SW 1271 (cell line): ENCODE measurements around the gene OPHN1.
A peak's percentile ranks its signal among the peaks of the same experiment; 100 is the strongest.
"Not testable (repeated sequence)": the region's sequence is repeated elsewhere in the genome, so short reads cannot be mapped to it uniquely, and the experiment has no call there.

Source experiments
- DNase-seq, 2 experiments: peaks; one replicate each; lab custom pipeline; 2025; lab: John Stamatoyannopoulos, UW

The OPHN1 gene

DNA sequence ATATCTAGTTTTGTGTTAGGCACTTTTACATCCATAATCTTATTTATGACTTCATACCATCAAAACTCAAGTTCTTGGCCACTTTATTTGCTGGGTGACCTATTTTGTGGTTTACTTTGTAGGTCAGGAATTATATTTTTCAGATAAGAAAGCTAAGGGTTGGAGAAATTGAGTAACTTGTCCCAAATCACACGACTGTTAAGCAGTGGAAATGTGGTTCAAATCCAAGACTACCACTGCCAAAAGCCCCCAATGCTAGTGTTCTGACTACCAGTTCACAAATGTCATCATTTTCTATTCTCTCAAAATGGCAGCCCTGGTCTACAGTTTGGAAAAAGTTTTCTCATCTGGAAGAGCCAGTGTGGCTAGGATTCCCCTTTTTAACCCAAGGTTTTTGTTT lies 74.6 kb downstream of the OPHN1 start:
- DNase-seq: no peak

DNA sequence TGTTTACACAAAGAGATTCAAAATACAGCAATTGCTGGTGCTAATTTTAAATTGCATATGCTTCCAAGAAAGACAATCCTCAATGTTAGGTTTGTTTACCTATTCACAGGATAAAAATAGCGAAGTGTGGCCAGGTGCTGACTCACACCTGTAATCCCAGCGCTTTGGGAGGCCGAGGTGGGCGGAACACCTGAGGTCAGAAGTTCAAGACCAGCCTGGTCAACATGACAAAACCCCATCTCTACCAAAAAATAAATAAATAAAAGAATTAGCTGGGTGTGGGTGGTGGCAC lies 77.7 kb downstream of the OPHN1 start:
- no peak for DNase-seq

DNA sequence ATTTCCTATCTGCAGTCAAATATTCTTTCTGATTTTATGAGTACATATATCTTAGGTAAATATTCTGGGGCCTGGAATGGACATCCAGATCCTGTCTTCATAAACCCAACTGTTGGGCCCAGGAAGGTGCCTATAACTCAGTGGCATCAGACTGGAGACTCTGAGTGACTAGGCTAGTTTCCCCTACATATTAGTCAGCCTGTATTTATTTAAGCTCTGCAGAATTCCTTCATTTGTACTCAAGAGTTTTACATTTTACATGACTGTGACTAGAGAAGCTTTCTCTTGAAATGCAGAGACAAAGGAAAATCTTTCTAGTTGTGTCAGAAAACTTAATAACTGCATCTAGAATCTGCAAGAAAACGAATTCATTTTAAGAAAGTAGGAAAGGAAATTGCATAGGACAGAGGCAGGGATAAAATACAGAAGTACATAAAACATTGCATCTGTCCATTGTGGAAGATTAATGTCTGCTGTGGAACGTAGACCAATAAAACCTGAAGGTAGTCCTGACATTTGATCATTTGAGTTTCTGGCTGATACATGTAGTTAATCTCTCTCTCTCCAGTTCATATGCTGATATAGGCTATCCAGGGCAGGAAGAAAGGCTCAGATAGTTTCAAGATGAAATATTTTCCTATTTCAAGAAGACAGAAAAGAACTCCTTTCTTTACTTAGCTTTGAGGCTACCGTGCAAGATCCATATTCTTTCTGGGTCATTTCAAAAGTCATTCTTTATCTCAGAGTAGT lies 78.2 kb downstream of the OPHN1 start:
- no peak for DNase-seq

DNA sequence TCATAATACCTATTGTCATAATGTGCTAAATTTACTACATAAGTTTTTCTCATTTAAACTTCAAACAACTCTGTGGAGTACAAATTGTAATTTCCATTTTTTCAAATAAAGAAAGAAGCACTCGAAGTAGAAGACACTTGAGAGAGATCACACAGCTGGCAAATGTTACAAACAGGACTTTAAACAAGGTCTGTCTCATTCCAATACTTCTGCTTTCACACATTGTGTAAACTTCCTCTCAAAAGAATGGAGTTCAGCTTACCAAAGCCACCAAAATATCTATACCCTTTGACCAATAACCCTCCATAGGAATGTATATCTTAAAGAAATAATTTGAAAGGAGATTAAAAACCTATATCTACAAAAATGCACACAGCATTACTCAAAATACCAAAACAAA lies 88.3 kb downstream of the OPHN1 start:
- DNase-seq: no peak

DNA sequence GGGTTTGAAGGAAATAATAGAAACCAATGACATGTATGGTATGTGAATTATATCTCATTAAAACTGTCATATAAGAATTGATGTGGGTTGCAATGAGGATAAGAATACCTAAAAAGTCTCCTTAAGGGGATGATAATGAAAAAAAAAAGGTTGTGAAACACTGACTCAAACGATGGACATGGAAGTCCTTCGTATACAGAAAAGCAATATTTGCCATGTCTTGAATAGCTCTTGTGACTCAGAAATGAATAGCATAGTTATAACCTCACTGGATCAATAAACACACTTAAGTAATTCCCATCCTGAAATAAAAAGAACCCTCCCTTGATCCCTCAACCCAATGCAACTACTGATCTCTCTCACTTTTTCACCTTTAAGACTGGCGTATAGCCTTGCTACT lies 89.7 kb downstream of the OPHN1 start:
- DNase-seq: no peak

DNA sequence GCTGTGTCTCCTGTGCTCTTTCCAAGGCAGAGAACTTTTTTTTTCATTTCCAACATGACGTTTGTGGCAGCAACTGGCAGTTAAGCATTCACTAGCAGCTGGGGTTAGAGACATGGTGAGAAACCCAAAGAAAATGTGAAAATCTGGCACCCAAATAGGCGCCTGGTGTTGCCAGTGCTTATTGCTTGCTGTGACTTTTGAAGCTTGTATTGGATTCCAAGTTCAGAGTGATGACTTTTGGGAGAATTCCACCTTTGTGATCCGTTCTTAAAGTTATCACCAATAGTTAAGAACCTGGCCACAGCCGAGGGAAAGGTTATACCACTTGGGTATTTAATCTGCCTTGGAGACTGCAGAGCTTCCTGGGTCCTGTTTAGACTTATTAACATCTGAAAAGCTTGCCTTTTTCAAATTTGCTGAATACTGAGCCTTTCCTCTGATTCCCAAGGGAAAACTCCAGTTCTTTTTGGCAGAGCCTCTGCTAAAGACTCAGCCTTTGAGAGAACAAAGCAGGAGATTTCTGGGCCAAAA lies 101.0 kb downstream of the OPHN1 start:
- DNase-seq: no peak

DNA sequence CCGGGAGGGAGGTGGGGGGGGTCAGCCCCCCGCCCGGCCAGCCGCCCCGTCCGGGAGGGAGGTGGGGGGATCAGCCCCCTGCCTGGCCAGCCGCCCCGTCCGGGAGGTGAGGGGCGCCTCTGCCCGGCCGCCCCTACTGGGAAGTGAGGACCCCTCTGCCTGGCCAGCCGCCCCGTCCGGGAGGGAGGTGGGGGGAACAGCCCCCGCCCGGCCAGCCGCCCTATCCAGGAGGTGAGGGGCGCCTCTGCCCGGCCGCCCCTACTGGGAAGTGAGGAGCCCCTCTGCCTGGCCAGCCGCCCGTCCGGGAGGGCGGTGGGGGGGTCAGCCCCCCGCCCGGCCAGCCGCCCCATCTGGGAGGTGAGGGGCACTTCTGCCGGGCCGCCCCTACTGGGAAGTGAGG lies 106.5 kb downstream of the OPHN1 start:
- DNase-seq: not testable (repeated sequence)

DNA sequence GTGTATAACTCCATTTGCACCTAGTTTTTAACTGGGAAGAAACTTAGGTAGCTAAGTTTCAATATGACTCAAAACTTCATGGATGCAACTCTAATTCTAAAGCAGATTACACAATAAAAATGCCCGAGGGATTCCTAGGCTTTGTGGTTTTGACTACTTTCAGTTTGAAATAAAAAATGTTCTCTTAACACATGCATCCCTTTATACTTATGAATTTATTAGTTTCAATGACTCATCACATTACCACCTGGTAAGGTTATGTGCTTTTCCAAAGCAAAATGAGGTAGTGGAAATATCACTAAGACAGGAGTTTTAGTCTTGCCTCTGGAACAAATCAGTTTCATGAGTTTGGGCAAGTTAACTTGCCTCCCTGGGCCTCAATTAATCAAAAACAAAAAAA lies 125.5 kb downstream of the OPHN1 start:
- peak; percentile 0 to 9 for DNase-seq

DNA sequence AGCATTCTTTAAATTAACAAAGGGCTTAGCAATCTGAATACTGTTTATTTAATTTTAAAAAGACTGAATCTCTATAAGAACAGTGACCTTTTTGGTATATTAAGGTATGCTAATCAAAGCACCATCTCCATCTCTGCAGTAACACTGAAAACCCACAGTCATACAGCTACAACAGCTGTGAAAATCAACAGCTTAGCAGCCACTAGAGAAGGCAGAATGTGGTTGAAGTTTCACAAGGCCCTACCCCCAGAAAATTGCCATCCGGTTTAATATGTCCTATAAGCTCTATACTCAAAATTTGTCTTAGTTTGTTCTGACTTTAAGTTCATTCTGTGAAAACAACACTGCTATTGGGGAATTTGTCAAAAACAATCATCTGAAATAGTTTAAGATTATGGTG lies 128.7 kb downstream of the OPHN1 start:
- DNase-seq: no peak

DNA sequence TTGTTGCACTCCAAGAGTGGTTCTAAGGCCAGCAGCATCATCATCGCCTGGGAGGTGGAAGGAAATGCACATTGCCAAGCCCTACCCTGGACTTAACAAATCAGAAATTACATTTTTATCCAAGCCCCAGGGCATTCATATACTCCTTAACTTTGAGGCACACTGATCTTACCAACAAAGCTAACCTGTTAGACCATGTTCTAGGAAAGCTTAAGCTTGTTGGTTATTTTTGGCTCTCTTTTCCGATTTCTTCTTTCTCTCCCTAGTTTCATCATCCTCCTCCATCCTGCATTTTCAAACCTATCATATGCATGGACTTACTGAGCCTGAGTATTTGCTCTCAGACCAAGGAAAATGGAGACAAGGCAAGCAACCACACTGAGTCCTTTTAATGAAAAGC lies 133.4 kb downstream of the OPHN1 start:
- DNase-seq: no peak

DNA sequence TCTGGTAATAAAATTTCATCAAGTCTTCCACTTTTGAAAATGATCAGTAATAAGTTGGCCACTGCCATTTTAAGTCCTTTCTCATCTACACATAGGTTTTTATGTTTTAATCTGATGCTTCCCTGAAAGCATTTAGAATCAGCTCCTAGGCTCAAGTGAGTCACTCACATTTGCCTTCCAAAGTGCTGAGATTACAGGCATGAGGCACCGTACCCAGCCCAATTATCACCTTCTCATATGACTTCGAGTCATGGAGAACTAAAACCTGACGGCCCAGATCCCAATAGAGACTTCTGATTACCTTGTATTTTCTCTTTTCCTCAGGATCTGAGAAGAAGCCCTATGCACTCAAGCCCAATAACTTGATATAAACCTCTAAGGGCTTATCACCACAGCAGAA lies 140.8 kb downstream of the OPHN1 start:
- DNase-seq: no peak

DNA sequence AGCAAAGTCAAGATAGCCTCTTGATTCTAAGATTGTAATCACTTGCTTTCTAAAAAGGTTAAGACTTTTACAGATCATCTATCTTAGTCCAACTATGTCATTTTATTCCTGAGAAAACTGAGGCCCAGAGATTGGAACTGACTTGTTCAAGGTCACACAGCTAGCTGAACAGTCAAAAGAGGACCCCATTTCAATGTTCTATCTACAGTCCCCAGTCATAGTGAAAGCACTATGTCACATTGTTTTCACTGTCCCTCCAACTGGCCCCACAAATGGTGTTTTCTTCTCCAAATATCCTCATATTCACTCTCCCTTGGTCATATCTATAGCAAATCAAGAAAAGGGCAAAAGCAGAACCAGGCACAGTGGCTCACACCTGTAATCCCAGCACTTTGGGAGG lies 145.2 kb downstream of the OPHN1 start:
- DNase-seq: no peak

DNA sequence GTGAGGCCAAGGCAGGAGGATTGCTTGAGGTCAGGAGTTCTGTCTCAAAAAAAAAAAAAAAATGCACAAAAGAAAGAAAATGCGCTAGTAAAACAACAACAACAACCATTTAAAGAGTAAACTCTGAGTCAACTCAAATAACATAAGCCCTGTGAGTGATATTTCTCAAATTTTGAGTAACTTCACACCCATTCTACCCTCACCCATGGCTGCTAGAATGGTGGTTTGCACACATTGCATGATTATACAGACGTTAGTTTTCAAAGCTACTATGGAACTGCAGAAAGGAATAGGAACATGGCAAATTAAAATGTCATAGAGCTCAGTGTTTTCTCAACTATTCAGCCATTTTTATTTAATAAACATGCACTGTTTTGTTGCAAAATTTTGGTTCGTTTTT lies 145.9 kb downstream of the OPHN1 start:
- no peak for DNase-seq

DNA sequence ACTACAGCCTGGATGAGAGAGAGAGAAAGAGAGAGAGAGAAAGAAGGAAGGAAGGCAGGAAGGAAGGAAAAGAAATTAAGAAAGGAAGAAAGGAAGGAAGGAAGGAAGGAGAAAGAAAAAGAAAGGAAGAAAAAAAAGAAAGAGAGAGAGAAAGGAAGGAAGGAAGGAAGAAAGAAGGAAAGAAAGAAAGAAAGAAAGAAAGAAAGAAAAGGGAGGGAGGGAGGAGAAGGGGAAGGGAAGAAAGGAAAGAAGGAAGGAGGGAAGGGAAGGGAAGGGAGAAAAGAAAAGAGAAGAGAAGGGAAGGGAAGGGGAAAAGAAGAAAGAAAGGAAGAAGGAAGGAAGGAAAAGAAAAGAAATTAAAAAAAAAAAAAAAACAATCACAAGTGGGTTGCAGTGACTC lies 146.3 kb downstream of the OPHN1 start:
- DNase-seq: no peak

DNA sequence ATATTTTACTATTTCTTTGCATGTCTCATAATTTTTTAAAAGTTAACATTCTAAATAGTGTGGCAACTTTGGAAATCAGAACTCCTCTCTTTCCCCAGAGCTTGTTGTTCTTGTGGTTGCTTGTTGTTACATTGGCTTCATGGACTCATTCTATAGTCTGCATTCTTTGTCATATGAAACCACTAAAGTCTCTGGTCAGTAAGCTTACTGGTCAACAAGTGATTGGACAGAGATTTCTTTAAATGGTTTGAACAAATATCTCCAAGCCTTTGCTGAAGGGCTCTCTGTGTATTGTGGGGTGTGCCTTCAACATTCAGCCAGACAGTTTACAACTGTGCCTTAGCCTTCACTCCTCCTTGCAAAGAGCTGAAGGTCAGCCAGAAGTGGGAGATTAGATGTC lies 147.2 kb downstream of the OPHN1 start:
- no peak for DNase-seq

DNA sequence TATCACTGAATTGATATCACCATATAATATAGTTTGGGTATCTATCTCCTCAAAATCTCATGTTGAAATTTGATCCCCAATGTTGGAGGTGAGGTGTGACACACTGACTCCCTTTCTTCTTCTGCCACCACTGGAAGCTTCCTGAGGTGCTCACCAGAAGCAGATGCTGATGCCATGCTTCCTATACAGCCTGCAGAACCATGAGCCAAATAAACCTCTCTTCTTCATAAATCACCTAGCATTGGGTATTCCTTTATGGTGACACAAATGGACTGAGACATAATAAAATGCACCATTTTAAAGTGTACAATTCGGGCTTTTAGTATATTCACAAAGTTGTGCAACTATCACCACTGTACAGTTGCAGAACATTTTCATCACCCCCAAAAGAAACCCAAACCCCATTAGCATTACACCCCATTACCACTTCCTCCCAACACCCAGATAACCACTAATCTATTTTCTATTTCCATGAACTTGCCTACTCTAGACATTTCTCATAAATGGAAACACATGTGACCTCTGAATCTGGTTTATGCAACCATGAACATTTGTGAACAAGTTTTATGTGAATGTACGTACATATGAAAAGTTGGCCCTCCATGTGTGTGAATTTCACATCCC lies 148.9 kb downstream of the OPHN1 start:
- DNase-seq: no peak

DNA sequence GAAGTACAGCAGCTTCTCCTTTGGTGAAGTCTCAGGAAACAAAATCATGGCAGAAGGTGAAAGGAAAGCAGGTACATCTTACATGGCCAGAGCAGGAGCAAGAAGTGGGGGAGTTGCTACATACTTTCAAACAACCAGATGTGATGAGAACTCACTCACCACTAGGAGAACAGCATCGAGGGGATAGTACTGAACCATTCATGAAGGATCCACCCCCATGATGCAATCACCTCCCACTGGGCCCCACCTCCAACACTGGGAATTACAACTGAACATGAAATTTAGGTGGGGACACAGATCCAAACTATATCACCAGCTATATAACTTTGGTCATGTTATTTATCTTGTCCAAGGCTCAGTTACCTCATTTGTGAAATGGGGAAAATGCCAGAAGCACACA lies 159.4 kb downstream of the OPHN1 start:
- no peak for DNase-seq

DNA sequence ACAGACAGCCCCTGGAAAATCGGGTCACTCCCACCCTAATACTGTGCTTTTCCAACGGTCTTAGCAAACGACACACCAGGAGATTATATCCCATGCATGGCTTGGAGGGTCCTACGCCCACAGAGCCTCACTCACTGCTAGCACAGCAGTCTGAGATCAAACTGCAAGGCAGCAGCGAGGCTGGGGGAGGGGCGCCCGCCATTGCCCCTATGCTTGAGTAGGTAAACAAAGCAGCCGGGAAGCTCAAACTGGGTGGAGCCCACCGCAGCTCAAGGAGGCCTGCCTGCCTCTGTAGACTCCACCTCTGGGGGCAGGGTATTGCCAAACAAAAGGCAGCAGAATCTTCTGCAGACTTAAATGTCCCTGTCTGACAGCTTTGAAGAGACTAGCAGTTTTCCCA lies 168.5 kb downstream of the OPHN1 start:
- not testable (repeated sequence) for DNase-seq

DNA sequence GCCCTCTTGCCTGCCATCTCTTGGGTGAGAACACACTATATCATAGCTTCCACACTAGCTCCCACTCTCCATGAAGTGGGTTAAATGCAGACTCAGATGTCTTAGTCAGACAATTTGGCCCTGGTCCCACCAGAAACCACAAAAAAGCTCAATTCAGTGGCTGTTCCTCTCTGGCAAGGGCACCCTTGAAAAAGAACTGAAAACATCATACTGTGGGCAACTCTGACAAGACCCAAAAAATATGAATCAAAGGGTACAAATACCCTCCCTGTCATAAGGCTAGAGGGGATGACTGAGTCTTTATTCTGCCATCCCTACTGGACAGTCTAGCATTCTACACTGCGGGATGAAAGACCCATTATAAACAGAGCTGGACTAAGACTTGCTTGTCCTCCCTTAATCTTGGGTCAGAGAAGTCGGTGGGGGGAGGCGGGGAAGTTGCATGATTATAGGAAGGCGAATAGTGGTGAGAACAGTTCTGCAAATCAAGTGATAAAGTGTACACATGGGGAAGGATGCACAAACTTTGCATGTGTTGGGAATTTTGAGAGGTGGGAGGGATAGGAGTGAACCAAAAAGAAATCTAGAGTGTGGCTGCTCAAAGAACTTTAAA lies 172.1 kb downstream of the OPHN1 start:
- no peak for DNase-seq

DNA sequence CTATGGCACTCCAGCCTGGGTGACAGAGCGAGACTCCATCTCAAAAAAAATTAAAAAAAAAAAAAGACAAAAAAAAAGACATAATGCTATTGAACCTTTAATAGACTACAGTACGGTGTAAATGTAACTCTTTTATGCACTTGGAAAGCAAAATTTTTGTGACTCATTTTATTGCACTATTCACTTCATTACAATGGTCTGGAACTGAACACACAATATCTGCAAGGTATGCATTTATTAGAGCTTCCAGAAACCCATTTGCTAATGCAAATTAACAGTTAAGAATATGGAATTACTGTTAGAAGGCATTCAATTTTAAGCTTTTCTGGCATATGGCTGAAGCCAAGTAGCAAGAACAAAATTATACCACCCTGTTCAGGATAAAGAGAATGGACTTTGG lies 176.3 kb downstream of the OPHN1 start:
- no peak for DNase-seq

DNA sequence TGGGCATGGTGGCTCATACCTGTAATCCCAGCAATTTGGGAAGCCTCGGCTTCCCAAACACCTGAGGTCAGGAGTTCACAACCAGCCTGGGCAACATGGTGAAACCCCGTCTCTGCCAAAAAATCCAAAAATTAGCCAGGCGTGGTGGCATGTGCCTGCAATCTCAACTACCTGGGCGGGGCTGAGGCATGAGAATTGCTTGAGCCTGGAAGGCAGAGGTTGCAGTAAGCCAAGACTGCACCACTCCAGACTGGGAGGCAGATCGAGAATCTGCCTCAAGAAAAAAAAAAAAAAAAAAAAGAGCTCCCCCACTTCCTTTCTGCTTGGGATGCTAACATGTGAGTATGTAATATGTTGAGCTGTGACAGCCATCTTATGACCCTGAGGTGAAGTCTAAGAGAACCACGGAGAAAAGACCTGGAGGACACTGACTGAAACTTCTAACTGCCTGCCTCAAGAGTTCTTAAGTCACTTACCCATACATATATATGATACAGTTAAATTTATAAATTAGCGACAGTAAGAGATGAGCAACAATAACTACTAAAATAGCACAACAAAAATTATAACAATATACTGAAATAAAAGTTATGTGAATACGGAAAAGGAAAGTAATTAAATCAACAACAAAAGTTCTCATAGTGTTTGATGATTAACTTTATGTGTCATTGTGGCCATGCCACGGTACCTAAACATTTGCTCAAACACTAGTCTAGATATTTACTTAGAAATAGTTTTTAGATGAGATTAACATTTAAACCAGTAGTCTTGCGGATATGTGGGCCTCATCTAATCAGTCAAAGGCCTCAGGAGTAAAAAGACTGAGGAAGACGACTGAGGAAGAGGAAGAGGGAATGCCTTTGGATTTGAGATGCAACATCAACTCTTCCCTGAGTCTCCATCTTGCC lies 178.3 kb downstream of the OPHN1 start:
- DNase-seq: no peak

DNA sequence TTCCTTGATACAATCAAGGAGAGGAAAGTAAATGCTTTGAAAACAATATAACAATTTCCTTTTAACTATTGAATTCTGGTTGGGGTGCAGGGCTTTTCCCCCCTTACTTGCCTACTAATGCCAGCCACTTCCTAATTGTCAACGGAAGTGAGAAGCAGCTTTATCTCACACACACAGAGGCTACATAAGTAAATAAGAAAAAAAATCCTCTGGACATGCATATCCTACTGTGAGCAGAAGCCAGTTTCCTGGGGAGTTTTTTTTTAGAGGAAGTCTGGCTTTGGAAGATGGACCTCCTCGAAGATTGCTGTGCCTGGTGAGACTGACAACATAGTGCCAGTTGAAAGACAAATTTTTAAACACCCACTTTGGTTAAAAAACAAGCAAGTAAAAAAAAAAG lies 180.6 kb downstream of the OPHN1 start:
- no peak for DNase-seq

DNA sequence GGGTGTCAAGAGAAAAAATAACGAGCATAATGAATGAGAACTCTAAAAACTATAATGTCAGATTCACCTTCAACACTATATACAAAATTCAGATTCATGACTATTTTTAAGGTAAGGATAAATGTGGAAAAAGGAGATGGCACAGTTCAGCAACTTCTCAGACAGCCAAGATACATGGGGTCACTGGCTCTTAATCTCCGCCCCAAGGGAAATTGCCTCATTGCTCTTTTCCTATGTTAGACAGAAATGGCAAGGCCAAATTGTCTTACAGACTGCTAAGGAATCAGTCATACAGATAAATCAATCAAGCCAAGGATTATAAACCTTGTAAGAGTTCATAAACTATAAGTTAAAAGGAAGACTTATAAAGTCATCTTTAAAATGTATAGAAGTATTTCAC lies 183.4 kb downstream of the OPHN1 start:
- no peak for DNase-seq
